ENCODE measurements around the gene SLC47A2. TPM values are rescaled to one million over a fixed set of nuclear protein-coding genes. Genes with fewer than 3 reads are reported as not detected.

SLC47A2 gene
- total and polyA plus RNA-seq, 2 experiments from 2014 or later, result not detected

DNA sequence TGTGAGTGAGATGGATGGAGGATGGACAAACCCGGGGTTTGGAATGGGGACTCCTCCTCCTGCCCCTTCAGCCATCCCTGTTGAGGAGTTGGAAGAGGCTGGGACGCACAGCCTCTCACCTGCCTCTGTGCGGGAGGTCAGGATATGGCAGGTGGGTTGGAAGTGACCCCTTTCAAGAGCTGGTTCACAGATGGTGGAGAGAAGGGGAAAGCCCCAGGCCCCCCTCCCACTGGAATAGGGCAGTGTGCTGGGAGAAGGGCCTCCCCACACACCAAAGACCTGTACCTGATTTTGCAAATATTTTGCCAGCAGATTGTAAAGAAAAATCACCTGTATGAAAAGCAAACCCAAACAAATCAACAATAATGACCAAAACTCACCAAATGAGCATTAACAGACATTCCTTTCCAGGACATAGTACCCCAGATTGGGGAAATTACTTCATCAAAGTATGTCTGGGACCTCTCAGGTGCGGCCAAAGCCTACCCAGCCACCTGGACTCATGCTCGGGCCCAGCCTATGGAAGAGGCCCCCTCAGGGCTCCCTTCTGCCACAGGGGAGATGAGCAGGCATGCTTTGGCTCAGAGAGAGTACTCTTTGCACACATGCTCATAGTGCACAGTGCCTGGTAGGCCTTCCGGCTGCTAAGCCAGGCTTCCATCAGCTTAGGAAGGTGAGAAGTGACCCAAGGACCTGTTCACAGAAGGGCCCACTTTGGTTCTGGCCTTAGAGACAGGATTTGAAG is 7.8 kb downstream of the SLC47A2 start:
- Histone ChIP-seq H3K9me2 (ENCODE audit: insufficient read depth) (no peaks in the 10 kb centered on the region), H3K4me2 (no peak overlapping the region), H3K36me3 (ENCODE audit: insufficient read depth) (no peaks in the 10 kb centered on the region), H2AFZ (no peak overlapping the region), H3K27me3 (ENCODE audit: insufficient read depth) (no peaks in the 10 kb centered on the region), H3K4me1 (ENCODE audit: insufficient read depth) (peaks cover 15% of the 10 kb centered on the region; the same call in 1 of the 2 replicates), H3K4me3 (no peak overlapping the region), H3K79me2 (replicated peaks; ENCODE audit: insufficient read depth) (no peaks in the 10 kb centered on the region), H3K27ac (ENCODE audit: low read depth) (no peak overlapping the region), H3F3A (replicated peaks; ENCODE audit: low read depth) (no peaks in the 10 kb centered on the region), H4K20me1 (replicated peaks; ENCODE audit: insufficient read depth) (no peaks in the 10 kb centered on the region)
- no peaks in the 10 kb centered on the region for H3K36me3 Mint-ChIP-seq (ENCODE audit: low read depth)
- TF ChIP-seq POLR2AphosphoS5 (IDR thresholded peaks at IDR 0.05; ENCODE audit: low read depth) (no peak), REST (IDR thresholded peaks at IDR 0.05; ENCODE audit: unreplicated experiment) (no peak), ZNF114 (CRISPR knock-in tag; IDR thresholded peaks at IDR 0.05) (no peak), EZH2 (IDR thresholded peaks at IDR 0.05; ENCODE audit: low read depth, unreplicated experiment) (no peak), CREB1 (CRISPR knock-in tag; IDR thresholded peaks at IDR 0.05; ENCODE audit: low read depth) (no peak), ETS1 (IDR thresholded peaks at IDR 0.05) (no peak), ZNF462 (CRISPR knock-in tag; IDR thresholded peaks at IDR 0.05) (no peak)
- H3K9me3 Mint-ChIP-seq, result no peaks in the 10 kb centered on the region
- peaks cover 29% of the 10 kb centered on the region for H3K4me1 Mint-ChIP-seq
- peaks cover 6% of the 10 kb centered on the region for H3K27me3 Mint-ChIP-seq (ENCODE audit: insufficient read depth, low read depth, poor library complexity)
- H3K27ac Mint-ChIP-seq, result no peak overlapping the region
- DNase-seq (ENCODE audit: low spot score), result no peak
- no peak overlapping the region for H3K4me3 Mint-ChIP-seq
- no peak for ATAC-seq
